Kidney (tissue), 14 donors: Measurements from ENCODE around the gene TOMM20. TPM values are rescaled to one million over a fixed set of nuclear protein-coding genes. Genes with fewer than 3 reads are reported as not detected.

ENCODE experiments used
- DNase-seq, 5 donors: peaks; one replicate each; pipeline ENCODE4 v3.0.0-alpha.2; 2013 to 2020
- FAIRE-seq: peaks from 2 replicates; lab custom pipeline; 2012; peaks lifted over from hg19 to GRCh38; lab: Jason Lieb, UNC
- H3K27ac ChIP-seq, 2 donors: one replicate each; pipeline ENCODE4 v1.7.0; 2013; ENCODE audit warnings: low read depth in 2 of 2, low read length in 2 of 2, inconsistent platforms in 1 of 2
- H3K27me3 ChIP-seq: one replicate; pipeline ENCODE4 v1.7.1; 2013; ENCODE audit warnings: low read length, inconsistent platforms; ENCODE audit not compliant: control insufficient read depth, insufficient read depth
- H3K36me3 ChIP-seq, 3 donors: one replicate each; pipeline versions ENCODE4 v1.7.0 to v1.7.1; 2013; ENCODE audit warnings: low read length in 3 of 3, control low read depth in 1 of 3, inconsistent platforms in 1 of 3; ENCODE audit not compliant: insufficient read depth in 3 of 3, control insufficient read depth in 2 of 3
- H3K4me1 ChIP-seq, 3 donors: one replicate each; pipeline versions ENCODE4 v1.7.0 to v1.7.1; 2013; ENCODE audit warnings: low read length in 3 of 3, inconsistent platforms in 1 of 3, low read depth in 1 of 3; ENCODE audit not compliant: control insufficient read depth in 2 of 3, insufficient read depth in 2 of 3
- H3K4me3 ChIP-seq, 3 donors: one replicate each; pipeline versions ENCODE4 v1.7.0 to v1.8.1; 2013; ENCODE audit warnings: low read length in 3 of 3, control low read depth in 1 of 3, inconsistent platforms in 1 of 3
- H3K9ac ChIP-seq, 3 donors: one replicate each; pipeline versions ENCODE4 v1.7.0 to v1.7.1; 2013; ENCODE audit warnings: low read length in 3 of 3, control low read depth in 1 of 3, inconsistent platforms in 1 of 3
- H3K9me3 ChIP-seq, 3 donors: one replicate each; pipeline versions ENCODE4 v1.7.0 to v1.7.1; 2013; ENCODE audit warnings: low read length in 3 of 3, control low read depth in 1 of 3, inconsistent platforms in 1 of 3; ENCODE audit not compliant: control insufficient read depth in 2 of 3, insufficient read depth in 1 of 3
- intact Hi-C: fragments of 100-400 bp; cut with DNase I; formaldehyde crosslinking; loops from one replicate; pipeline ENCODE4 v1.11.1; 2022
- polyA plus RNA-seq: library from polyadenylated mRNA; stranded (reverse); fragments of 350-450 nt; fragmentation: Illumina TruSeq; extraction: RNeasy Lipid Tissue Mini Kit (QIAGEN cat#74804); gene quantifications from one replicate; pipeline ENCODE4 v1.2.3, GENCODE V29; 2014; ENCODE audit warnings: low read depth, low replicate concordance; ENCODE audit not compliant: insufficient read depth
- total RNA-seq: library from RNA; stranded (reverse); fragmentation: NEBNext Ultra II Directional; extraction: Animal tissue kit (Norgen Biotek cat#: 25700); gene quantifications from one replicate; pipeline ENCODE4 v1.2.1, GENCODE V29; 2021
- TF ChIP-seq, protein P1 (sequence below): IDR thresholded peaks from 3 replicates; pipeline ENCODE4 v1.5.1; 2012; ENCODE audit warnings: mild to moderate bottlenecking, moderate library complexity, borderline replicate concordance; ENCODE audit not compliant: insufficient read depth; ENCODE audit errors: extremely low read depth
- donor health status: control.
- donor health status: control.
- donor health status: control.
- donor health status: control.
- donor health status: control.
- donor health status: DM: yes; HTN: yes; CAD: no.
- donor health status: Normal renal cell carcinoma (clear cell type).

Gene TOMM20
- total and polyA plus RNA-seq, 2 donors from 2014 or later, result 96.4 to 102 TPM

DNA sequence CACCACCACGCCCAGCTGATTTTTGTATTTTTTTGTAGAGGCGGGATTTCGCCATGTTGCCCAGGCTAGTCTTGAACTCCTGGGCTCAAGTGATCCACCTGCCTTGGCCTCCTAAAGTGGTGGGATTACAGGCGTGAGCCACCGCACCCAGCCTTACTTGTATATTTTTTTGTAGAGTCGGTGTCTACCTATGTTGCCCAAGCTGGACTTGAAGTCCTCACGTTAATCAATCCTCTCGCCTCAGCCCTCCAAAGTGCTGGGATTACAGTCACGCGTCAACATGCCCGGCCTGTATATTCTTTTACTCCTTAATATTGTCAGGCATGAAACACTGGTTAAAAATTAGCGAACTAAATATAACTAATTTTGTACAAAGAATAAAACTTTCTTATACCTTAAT, 5.5 kb upstream of the TOMM20 start:
- Histone ChIP-seq H3K27ac (no peak overlapping the region), H3K4me1 (no peaks in the 10 kb centered on the region), H3K9me3 (no peaks in the 10 kb centered on the region), H3K9ac (no peak overlapping the region), H3K4me3 (no peak overlapping the region), H3K36me3 (peaks cover 13 to 29% (median 29%) of the 10 kb centered on the region in 3 donors), H3K27me3 (no peaks in the 10 kb centered on the region)
- TF ChIP-seq, protein P1, sequence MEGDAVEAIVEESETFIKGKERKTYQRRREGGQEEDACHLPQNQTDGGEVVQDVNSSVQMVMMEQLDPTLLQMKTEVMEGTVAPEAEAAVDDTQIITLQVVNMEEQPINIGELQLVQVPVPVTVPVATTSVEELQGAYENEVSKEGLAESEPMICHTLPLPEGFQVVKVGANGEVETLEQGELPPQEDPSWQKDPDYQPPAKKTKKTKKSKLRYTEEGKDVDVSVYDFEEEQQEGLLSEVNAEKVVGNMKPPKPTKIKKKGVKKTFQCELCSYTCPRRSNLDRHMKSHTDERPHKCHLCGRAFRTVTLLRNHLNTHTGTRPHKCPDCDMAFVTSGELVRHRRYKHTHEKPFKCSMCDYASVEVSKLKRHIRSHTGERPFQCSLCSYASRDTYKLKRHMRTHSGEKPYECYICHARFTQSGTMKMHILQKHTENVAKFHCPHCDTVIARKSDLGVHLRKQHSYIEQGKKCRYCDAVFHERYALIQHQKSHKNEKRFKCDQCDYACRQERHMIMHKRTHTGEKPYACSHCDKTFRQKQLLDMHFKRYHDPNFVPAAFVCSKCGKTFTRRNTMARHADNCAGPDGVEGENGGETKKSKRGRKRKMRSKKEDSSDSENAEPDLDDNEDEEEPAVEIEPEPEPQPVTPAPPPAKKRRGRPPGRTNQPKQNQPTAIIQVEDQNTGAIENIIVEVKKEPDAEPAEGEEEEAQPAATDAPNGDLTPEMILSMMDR, result no peak
- DNase-seq (no peak), FAIRE-seq (no peak)
- intact Hi-C loops, result no loop called here

DNA sequence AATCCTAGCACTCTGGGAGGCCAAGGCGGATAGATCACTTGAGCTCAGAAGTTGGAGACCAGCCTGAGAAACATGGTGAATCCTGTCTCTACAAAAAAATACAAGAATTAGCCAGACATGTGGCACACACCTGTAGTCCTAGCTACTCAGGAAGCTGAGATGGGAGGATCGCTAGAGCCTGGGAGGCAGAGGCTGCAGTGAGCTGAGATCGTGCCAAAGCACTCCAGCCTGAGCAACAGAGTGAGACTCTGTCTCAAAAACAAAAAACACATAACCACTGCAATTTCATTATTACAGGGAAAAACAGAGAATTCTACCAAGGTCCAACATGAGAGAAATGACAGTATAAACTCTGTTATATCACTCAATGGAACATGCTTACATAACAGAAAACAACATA, 4.4 kb upstream of the TOMM20 start:
- H3K36me3 ChIP-seq, result peaks cover 13 to 26% (median 25%) of the 10 kb centered on the region in 3 donors
- DNase-seq, result no peak
- intact Hi-C loops, result no loop called here

DNA sequence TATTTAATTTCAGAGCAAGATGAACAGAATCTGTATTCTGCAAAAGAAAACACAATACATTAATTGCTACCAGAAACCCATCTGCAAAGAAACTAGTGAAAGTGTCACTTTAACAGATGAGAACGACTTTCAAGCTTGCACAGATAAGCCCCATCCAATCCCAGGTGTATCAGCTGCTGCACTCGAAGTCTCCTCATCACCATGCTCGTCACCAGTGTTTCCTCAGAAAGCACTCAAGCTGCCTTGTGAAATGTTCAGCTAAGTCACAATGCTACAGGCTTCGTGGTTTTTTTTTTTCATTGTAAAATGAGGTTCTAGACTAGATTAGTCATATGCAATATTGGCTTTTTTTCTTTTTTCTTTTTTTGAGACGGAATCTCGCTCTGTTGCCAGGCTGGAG, 3.3 kb upstream of the TOMM20 start:
- no peaks in the 10 kb centered on the region for H3K9me3 ChIP-seq
- peaks cover 5 to 22% (median 19%) of the 10 kb centered on the region in 3 donors for H3K36me3 ChIP-seq
- no peak overlapping the region for H3K4me3 ChIP-seq
- H3K4me1 ChIP-seq, result peaks cover 0 to 4% (median 0%) of the 10 kb centered on the region in 3 donors
- FAIRE-seq (no peak), DNase-seq (no peak)
- TF ChIP-seq, protein P1, result no peak
- intact Hi-C loops, result no loop called here
- H3K9ac ChIP-seq, result no peak overlapping the region
- H3K27ac ChIP-seq, result no peak overlapping the region
- H3K27me3 ChIP-seq, result no peaks in the 10 kb centered on the region

More for the DNA sequence above, 4.4 kb upstream of the TOMM20 start:
- FAIRE-seq, result no peak
- Histone ChIP-seq H3K27ac (no peak overlapping the region), H3K4me1 (no peaks in the 10 kb centered on the region), H3K9ac (no peak overlapping the region), H3K27me3 (no peaks in the 10 kb centered on the region), H3K9me3 (no peaks in the 10 kb centered on the region), H3K4me3 (no peak overlapping the region)
- TF ChIP-seq, protein P1, result no peak

DNA sequence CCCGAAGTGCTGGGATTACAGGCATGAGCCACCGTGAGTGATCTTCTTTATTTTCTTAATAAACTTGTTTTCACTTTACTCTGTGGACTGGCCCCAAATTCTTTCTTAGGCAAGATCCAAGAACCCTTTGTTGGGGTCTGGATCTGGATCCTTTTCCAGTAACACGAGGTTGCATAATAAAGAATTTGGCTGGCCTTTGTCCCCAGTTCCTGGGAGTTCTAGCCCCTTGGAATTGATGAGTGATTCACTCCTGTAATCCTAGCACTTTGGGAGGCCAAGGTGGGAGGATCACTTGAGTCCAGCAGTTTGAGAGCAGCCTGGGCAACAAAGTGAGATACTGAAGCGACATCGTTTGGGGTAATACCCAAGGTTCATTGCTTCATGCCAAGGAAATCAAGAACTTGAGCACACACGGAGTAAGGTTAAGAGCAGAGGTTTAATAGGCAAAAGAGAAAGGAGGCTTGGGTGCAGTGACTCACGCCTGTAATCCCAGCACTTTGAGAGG, 2.2 kb upstream of the TOMM20 start:
- peaks cover 0 to 7% (median 0%) of the 10 kb centered on the region in 3 donors for H3K4me1 ChIP-seq
- TF ChIP-seq, protein P1, result no peak
- H3K27ac ChIP-seq, result no peak overlapping the region
- no peaks in the 10 kb centered on the region for H3K27me3 ChIP-seq
- intact Hi-C loops, result no loop called here
- no peak for DNase-seq
- FAIRE-seq, result no peak
- no peak overlapping the region for H3K9ac ChIP-seq
- no peaks in the 10 kb centered on the region for H3K9me3 ChIP-seq
- H3K4me3 ChIP-seq, result no peak overlapping the region
- peaks cover 2 to 11% (median 9%) of the 10 kb centered on the region in 3 donors for H3K36me3 ChIP-seq
